ENCODE measurements around the gene IRF3.

DNA sequence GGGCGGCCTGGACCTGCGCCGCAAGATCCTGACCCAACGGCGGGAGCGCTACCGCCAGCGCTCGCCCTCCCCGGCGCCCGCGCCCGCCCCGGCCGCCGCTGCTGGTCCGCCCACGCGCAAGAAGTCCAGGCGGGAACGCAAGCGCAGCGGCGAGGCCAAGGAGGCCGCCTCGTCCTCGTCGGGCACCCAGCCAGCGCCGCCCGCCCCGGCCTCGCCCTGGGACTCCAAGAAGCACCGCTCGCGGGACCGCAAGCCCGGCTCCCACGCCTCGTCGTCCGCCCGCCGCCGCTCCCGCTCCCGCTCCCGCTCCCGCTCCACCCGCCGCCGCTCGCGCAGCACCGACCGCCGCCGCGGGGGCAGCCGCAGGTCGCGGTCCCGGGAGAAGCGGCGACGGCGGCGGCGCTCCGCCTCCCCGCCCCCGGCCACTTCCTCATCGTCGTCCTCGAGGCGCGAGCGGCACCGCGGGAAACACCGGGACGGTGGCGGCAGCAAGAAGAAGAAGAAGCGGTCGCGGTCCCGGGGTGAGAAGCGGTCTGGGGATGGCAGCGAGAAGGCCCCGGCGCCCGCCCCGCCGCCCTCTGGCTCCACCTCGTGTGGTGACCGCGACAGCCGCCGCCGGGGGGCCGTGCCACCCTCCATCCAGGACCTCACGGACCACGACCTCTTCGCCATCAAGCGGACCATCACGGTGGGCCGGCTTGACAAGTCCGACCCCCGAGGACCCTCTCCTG is 13.7 kb downstream of the IRF3 start:
- TF ChIP-seq CTCF (IDR thresholded peaks at IDR 0.05), result no peak
- TF ChIP-seq POLR2A (IDR thresholded peaks at IDR 0.05), result no peak
